NCI-H526 treated with DMSO at 0.1 percent for 48 hours (cell line): ENCODE data around the gene FRRS1.

Source experiments
- DNase-seq: peaks from one replicate; lab custom pipeline; 2025; lab: John Stamatoyannopoulos, UW

Gene FRRS1

GRCh38 chr1:99728494-99729235 is 37.8 kb downstream of the FRRS1 start:
- no peak for DNase-seq

GRCh38 chr1:99727575-99728185 is 38.8 kb downstream of the FRRS1 start:
- DNase-seq = no peak

GRCh38 chr1:99726818-99727217 is 39.6 kb downstream of the FRRS1 start:
- no peak for DNase-seq

DNA sequence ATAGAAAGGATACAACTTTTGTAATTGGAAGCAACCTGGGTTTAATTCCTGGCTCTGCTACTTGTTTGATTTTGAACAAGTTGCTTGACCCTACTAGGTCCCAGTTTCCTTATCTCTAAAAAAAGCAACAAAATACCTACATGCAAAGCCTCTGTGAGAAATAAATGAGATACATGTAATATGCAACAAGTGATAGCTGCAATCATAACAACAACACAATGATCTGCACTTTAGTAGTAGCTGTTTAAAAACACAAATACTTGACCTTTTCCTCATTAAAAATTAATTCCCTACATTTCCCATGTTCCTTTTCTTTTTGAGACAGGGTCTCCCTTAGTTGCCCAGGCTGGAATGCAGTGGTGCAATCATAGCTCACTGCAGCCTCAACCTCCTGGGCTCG is 40.0 kb downstream of the FRRS1 start:
- DNase-seq = no peak

GRCh38 chr1:99725996-99726395 is 40.4 kb downstream of the FRRS1 start:
- no peak for DNase-seq

DNA sequence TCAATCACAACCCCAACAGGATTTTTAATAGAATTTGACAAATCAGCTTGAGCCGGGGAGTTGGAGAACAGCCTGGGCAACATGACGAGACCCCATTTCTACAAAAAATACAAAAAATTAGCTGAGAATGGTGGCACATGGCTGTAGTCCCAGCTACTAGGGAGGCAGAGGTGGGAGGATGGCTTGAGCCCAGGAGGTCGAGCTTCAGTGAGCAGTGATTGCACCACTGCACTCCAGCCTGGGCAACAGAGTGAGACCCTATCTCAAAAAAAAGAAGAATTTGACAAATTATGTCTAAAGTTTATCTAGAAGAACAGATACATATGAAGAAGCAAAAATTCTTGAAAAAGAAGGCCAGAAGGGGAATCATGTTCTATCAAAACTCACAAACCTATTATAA is 43.2 kb downstream of the FRRS1 start:
- no peak for DNase-seq

DNA sequence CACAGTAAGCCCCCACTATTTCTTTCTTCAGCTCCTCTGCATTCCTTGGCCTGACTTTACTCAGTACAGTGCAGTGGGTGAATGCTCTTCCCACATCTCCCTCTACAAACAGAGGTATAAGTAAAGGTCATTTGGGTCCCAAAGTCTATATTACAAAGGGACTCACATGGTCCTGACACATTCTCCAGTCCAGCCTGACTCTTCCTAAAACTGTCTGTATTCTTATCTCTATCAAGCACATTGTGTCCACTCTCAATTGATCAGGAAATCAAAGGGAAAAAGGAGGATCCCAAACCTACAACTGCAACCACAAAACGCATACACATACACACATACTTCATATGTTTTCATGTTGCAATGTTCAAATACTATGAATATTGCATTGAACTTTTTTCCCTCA is 49.4 kb downstream of the FRRS1 start:
- no peak for DNase-seq

DNA sequence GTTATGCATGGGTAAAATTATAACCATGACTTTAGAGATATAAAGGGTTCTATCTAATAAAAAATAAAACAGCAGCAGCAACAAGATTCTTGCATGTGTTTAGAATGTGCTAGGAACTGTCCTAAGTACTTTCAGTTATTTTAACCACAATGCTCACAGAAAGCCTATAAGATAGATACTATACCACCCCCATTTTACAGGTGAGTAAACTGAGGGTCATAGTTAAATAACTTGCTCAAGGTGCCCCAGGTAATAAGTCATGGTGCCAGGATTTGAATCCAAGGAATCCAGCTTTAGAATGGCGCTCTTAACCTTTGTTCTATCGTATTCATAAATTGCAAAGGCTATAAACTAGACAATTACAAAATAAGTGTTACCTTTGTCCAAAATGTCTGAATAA is 53.4 kb downstream of the FRRS1 start:
- DNase-seq = no peak

GRCh38 chr1:99710994-99711393 is 55.4 kb downstream of the FRRS1 start:
- no peak for DNase-seq

DNA sequence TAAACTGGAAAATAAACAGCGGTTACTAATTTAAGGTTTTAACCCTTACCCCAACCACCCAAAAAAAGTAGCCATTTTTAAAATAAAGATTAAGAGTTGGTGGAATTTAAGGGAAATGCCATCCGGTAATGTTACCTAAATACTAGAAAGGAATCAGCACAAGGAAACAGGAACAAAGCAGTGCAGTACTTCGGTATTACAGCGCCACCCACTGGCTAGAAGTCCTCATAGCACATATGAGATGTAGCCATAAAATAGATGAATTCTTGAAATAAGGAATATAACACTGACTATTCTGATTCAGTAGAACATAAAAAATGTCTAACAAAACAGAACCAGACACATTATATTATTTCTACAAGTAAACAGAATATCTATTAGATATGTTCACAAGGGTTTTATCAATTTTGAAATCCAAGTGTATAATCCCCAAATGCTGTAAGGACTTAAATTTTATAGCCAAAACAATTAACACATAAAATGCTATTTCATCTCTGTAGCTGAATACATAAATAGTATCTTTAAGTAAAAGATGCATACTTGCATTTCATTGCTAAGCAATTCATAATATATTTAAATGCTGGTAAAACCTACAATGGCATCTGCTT is 58.8 kb downstream of the FRRS1 start:
- DNase-seq = peak; percentile 59

DNA sequence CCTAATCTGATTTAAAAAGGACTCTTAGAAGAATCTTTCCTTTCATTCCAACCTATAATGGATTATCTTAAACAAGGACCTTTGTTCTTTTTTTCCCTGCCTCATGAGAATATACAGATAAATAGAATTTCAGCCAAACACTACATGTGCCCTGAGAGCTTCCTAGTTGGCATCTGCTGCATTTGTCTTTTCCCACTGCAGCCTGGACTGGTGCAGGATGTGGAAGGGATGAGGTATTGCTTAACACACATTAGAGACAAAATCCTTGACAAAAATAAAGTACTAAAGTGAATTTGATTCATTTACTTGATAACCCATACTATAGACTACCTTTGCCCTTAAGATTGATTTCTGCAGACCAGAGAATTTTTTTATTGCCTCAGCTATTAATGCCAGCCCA is 61.0 kb downstream of the FRRS1 start:
- DNase-seq = no peak

- no peak for DNase-seq
These were observed 62.0 kb downstream of the FRRS1 start for GRCh38 chr1:99704356-99704816.

- no peak for DNase-seq
These were observed 64.2 kb downstream of the FRRS1 start for GRCh38 chr1:99702221-99702620.

DNA sequence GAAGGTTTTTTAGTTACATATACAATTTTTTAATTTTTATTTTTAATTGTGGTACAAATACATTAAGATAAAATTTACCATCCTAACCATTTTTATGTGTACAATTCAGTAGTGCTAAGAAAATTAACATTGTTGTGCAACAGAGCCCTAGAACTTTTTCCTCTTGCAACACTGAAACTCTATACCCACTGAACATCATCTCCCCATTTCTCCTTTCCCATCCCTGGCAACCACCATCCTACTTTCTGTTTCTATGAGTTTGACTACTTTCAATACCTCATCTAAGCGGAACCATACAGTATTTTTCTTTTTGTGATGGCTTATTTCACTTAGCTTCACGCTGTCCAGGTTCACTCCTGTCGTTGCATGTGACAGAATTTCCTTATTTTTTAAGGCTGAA is 66.4 kb downstream of the FRRS1 start:
- no peak for DNase-seq

GRCh38 chr1:99697580-99697979 is 68.9 kb downstream of the FRRS1 start:
- DNase-seq = no peak

DNA sequence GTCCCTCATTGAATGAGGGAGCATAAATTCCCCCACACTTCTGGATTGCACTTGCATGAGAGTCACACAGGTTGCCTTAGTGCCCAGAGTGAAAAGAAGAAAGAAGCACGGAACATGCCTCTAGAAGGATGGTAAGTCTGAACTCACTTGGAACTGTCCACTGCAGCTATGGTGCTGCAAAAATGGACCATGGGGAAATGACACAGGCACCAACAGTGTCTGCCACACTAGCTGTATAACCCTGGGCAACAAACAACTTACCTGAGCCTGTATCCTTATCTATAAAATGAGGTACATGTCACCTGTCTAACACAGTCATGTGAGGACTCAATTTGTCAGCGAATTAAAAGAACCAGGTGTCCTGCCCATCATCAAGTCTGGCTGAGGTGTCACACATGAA is 69.8 kb downstream of the FRRS1 start:
- no peak for DNase-seq

DNA sequence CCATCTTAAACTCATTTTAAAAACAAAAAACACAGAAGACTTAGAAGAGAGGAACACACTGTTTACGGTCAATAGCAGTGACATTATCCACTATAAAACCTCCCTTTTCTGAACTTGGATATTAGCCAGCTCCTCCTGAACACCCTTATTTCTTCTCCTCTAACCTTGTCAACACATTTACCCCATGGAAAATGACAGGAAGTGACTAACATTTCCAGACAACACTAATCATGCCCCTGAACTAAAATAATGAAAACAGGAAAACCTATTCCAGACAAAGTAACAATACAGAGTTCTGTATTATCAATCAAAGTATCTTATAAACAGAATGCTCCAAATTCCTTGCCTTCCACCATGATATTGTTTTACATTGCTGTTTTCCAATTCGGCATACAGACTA is 75.3 kb downstream of the FRRS1 start:
- DNase-seq = no peak

- peak; percentile 53 for DNase-seq
These were observed 80.8 kb downstream of the FRRS1 start for GRCh38 chr1:99685516-99686180.

DNA sequence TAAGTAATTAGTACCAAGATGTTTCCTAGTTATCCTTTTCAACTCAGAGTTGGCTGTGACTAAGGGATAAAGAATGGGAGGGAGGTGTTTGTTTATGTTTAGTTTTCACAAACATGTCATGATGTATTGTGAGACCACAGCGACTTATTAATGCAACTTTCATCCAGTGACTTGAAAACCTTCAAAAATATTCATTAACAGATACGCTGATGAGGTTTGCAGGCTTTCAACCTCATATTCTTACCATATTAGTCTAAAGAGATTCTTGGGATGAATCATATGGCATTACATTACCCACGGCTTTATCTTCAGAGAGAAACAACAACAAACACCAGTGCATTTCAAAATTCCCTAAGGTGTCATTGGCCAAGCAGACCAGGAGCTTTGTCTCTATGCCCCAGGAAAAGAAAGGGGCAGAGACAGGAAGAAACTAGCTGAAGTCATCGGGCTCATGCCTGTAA is 84.1 kb downstream of the FRRS1 start:
- no peak for DNase-seq

DNA sequence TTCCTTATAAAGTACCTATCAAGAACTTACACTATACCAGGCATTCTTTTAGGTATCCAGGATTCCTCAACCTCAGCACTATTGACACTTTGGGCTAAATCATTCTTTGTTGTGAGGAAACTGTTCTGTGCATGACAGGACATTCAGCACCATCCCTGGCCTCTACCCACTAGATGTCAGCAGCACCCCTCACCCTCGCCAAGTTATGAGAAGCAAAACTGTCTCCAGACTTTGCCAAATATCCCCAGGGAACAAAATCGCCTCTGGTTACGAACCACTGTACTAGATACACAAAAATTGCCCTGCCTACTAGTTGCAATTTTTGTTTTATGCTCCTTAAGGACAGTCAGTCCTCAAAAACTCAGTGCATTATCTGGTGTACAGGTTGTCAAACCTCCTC is 84.9 kb downstream of the FRRS1 start:
- no peak for DNase-seq

- no peak for DNase-seq
These were observed 86.2 kb downstream of the FRRS1 start for GRCh38 chr1:99680270-99680669.

DNA sequence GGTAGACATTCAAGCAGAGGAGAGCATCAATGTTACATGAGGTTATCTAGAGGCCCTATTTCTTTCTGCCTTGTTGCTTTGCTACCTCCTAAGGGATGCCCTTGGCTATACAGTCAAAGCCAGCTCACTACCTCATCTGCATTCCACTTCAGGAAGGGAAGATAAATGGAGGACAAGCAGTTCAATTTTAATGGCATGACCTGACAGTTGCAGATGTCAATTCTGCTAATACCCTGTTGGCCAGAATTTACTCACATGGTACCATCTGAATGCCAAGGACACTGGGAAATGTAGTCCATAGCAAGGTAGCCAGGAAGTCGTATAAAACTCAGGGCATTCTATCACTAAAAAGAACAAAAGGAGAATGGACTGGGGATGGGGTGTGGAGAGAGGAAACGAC is 89.0 kb downstream of the FRRS1 start:
- DNase-seq = no peak

DNA sequence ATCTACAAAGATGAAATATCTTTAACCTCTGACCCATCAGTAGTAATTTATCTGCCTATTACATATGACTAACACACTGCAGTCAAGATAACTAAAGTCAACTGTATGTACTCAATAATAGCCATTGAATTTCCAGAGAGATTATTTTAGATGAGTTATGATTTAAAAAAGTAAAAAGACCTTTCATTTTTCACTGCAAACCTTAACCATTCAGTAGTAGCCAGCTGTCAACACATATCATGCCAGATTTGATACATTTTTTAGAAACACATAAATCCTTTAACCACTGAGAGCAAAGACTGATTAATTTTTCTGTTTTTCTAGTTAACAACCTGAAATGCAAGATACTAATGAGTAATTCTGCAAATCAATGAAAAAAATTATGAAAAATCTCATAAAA is 89.6 kb downstream of the FRRS1 start:
- DNase-seq = no peak
